Islet precursor cell (in vitro differentiated cells): ENCODE results near the gene FRMD8.
"Not testable (repeated sequence)": the region's sequence is repeated elsewhere in the genome, so short reads cannot be mapped to it uniquely, and the experiment has no call there.

Experiments
- DNase-seq: peaks from one replicate; pipeline ENCODE4 v3.0.0-alpha.2; 2018

The FRMD8 gene

GRCh38 chr11:65437436-65438227 lies 51.2 kb downstream of the FRMD8 start:
- no peak for DNase-seq

GRCh38 chr11:65438257-65439151 lies 52.1 kb downstream of the FRMD8 start:
- DNase-seq = no peak

- DNase-seq = peak; percentile 46
Measured at GRCh38 chr11:65439331-65440181, 53.1 kb downstream of the FRMD8 start.

GRCh38 chr11:65440831-65441499 lies 54.5 kb downstream of the FRMD8 start:
- no peak for DNase-seq

- DNase-seq = no peak
Measured at GRCh38 chr11:65442842-65443331, 56.5 kb downstream of the FRMD8 start.

GRCh38 chr11:65444314-65445051 lies 58.0 kb downstream of the FRMD8 start:
- peak; percentile 64 for DNase-seq

GRCh38 chr11:65445101-65445603 lies 58.7 kb downstream of the FRMD8 start:
- peak; percentile 68 for DNase-seq

- DNase-seq = peak; percentile 77
Measured at GRCh38 chr11:65445604-65446445, 59.4 kb downstream of the FRMD8 start.

GRCh38 chr11:65446446-65447277 lies 60.2 kb downstream of the FRMD8 start:
- DNase-seq = peak; percentile 65

GRCh38 chr11:65448074-65448417 lies 61.6 kb downstream of the FRMD8 start:
- DNase-seq = no peak

- DNase-seq = peak; percentile 86
Measured at GRCh38 chr11:65448418-65449105, 62.1 kb downstream of the FRMD8 start.

GRCh38 chr11:65451301-65451700 lies 64.9 kb downstream of the FRMD8 start:
- DNase-seq = not testable (repeated sequence)

- not testable (repeated sequence) for DNase-seq
Measured at GRCh38 chr11:65452259-65452658, 65.8 kb downstream of the FRMD8 start.

GRCh38 chr11:65452806-65453490 lies 66.5 kb downstream of the FRMD8 start:
- DNase-seq = no peak

GRCh38 chr11:65454311-65454695 lies 67.9 kb downstream of the FRMD8 start:
- no peak for DNase-seq

- peak; percentile 90 for DNase-seq
Measured at GRCh38 chr11:65454696-65455456, 68.4 kb downstream of the FRMD8 start.

GRCh38 chr11:65456418-65456817 lies 70.0 kb downstream of the FRMD8 start:
- no peak for DNase-seq
